Cardiac muscle cell (in vitro differentiated cells and primary cell): Measurements from ENCODE around the gene RGL3. TPM values are rescaled to one million over a fixed set of nuclear protein-coding genes. Genes with fewer than 3 reads are reported as not detected.
"Not testable (repeated sequence)": the region's sequence is repeated elsewhere in the genome, so short reads cannot be mapped to it uniquely, and the experiment has no call there.

Experiments used
- DNase-seq, 2 donors: peaks; one replicate each; pipeline versions ENCODE4 v3.0.0 to v3.0.0-alpha.2; 2010 to 2017; ENCODE audit warnings: low read depth in 1 of 2, low spot score in 1 of 2
- H3K27ac ChIP-seq: fragments of 200-600 bp; sonication (generic); 2 replicates; pipeline ENCODE4 v1.5.1; 2016
- H3K27me3 ChIP-seq: fragments of 200-600 bp; sonication (generic); 2 replicates; pipeline ENCODE4 v1.6.0; 2016; ENCODE audit warnings: control low read depth
- H3K36me3 ChIP-seq: fragments of 200-600 bp; sonication (generic); 2 replicates; pipeline ENCODE4 v1.5.1; 2016; ENCODE audit warnings: control low read depth
- H3K4me1 ChIP-seq: fragments of 200-600 bp; sonication (generic); 2 replicates; pipeline ENCODE4 v1.8.1; 2017; ENCODE audit warnings: low read depth, mild to moderate bottlenecking, mixed run types
- H3K4me3 ChIP-seq: fragments of 200-600 bp; sonication (generic); 2 replicates; pipeline ENCODE4 v1.5.1; 2016; ENCODE audit warnings: mild to moderate bottlenecking
- H3K9me3 ChIP-seq: fragments of 200-600 bp; sonication (generic); 2 replicates; pipeline ENCODE4 v1.5.1; 2017; ENCODE audit warnings: low read depth, mild to moderate bottlenecking, control low read depth
- polyA plus RNA-seq: library from polyadenylated mRNA; unstranded; fragments of >200 nt; fragmentation: Nextera tagmentation; extraction: Ambion mirVana; gene quantifications from 2 replicates; pipeline ENCODE4 v1.2.1, GENCODE V29; 2016
- total RNA-seq: library from RNA; depleted of rRNA; stranded (reverse); fragments of >200 nt; gene quantifications from 2 replicates; pipeline ENCODE4 v1.2.3, GENCODE V29; 2016
- TF ChIP-seq, protein P1 (sequence below): IDR thresholded peaks from 2 replicates; pipeline ENCODE4 v1.5.1; 2012; ENCODE audit warnings: low read depth, mild to moderate bottlenecking, low read length

RGL3 gene
- total and polyA plus RNA-seq, 2 experiments from 2014 or later = 32.2 to 52.1 TPM

DNA sequence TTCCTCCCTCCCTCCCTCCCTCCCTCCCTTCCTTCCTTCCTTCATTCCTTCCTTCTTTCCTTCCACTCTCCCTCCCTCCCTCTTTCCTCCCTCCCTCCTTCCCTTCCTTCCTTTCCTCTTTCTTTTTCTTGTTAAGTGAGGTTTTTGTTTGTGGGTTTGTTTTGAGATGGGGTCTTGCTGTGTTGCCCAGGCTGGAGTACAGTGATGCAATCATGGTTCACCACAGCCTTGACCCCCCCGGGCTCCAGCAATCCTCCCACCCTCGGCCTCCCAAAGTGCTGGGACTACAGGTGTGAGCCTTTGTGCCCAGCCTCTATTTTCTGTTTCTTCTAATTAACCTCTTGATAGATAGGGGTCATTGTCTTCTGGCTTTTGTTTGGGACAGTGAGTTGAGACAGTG, 42.3 kb upstream of the RGL3 start:
- no peaks in the 10 kb centered on the region for H3K36me3 ChIP-seq
- H3K9me3 ChIP-seq = no peaks in the 10 kb centered on the region
- H3K4me1 ChIP-seq = no peaks in the 10 kb centered on the region
- H3K27me3 ChIP-seq = no peaks in the 10 kb centered on the region
- no peak overlapping the region for H3K27ac ChIP-seq
- H3K4me3 ChIP-seq = no peak overlapping the region
- TF ChIP-seq, protein P1, sequence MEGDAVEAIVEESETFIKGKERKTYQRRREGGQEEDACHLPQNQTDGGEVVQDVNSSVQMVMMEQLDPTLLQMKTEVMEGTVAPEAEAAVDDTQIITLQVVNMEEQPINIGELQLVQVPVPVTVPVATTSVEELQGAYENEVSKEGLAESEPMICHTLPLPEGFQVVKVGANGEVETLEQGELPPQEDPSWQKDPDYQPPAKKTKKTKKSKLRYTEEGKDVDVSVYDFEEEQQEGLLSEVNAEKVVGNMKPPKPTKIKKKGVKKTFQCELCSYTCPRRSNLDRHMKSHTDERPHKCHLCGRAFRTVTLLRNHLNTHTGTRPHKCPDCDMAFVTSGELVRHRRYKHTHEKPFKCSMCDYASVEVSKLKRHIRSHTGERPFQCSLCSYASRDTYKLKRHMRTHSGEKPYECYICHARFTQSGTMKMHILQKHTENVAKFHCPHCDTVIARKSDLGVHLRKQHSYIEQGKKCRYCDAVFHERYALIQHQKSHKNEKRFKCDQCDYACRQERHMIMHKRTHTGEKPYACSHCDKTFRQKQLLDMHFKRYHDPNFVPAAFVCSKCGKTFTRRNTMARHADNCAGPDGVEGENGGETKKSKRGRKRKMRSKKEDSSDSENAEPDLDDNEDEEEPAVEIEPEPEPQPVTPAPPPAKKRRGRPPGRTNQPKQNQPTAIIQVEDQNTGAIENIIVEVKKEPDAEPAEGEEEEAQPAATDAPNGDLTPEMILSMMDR = no peak
- no peak for DNase-seq

GRCh38 chr19:11460207-11460606, 41.1 kb upstream of the RGL3 start:
- TF ChIP-seq, protein P1 = peak; percentile 10
- no peaks in the 10 kb centered on the region for H3K4me1 ChIP-seq
- H3K9me3 ChIP-seq = no peaks in the 10 kb centered on the region
- no peak overlapping the region for H3K4me3 ChIP-seq
- H3K27me3 ChIP-seq = no peaks in the 10 kb centered on the region
- DNase-seq = no peak
- H3K27ac ChIP-seq = no peak overlapping the region
- no peaks in the 10 kb centered on the region for H3K36me3 ChIP-seq

GRCh38 chr19:11458912-11459311, 39.8 kb upstream of the RGL3 start:
- H3K36me3 ChIP-seq, DNase-seq, H3K9me3 ChIP-seq, H3K27ac ChIP-seq, H3K4me1 ChIP-seq, H3K4me3 ChIP-seq, H3K27me3 ChIP-seq: not testable (repeated sequence)

GRCh38 chr19:11458236-11458900, 39.3 kb upstream of the RGL3 start:
- Histone ChIP-seq H3K4me3 (no peak overlapping the region), H3K4me1 (no peaks in the 10 kb centered on the region), H3K36me3 (no peaks in the 10 kb centered on the region), H3K27ac (no peak overlapping the region), H3K27me3 (no peaks in the 10 kb centered on the region), H3K9me3 (no peaks in the 10 kb centered on the region)
- no peak for DNase-seq
- TF ChIP-seq, protein P1 = no peak

- Histone ChIP-seq H3K4me3 (no peak overlapping the region), H3K36me3 (no peaks in the 10 kb centered on the region), H3K4me1 (no peaks in the 10 kb centered on the region), H3K27me3 (no peaks in the 10 kb centered on the region), H3K27ac (no peak overlapping the region), H3K9me3 (no peaks in the 10 kb centered on the region)
- TF ChIP-seq, protein P1 = no peak
- DNase-seq = no peak
These were observed 38.7 kb upstream of the RGL3 start for GRCh38 chr19:11457831-11458230.

- no peak overlapping the region for H3K27ac ChIP-seq
- H3K4me3 ChIP-seq = no peak overlapping the region
- peak in 1 of 2 donors; percentile 12 for DNase-seq
- no peaks in the 10 kb centered on the region for H3K4me1 ChIP-seq
- no peaks in the 10 kb centered on the region for H3K9me3 ChIP-seq
- H3K36me3 ChIP-seq = no peaks in the 10 kb centered on the region
- TF ChIP-seq, protein P1 = no peak
- no peaks in the 10 kb centered on the region for H3K27me3 ChIP-seq
These were observed 38.0 kb upstream of the RGL3 start for GRCh38 chr19:11457115-11457514.
